ENCODE measurements around the gene NTN3. TPM values are rescaled to one million over a fixed set of nuclear protein-coding genes. Genes with fewer than 3 reads are reported as not detected.
A peak's percentile ranks its signal among the peaks of the same experiment; 100 is the strongest.

NTN3 gene
- total RNA-seq, result 1 to 10 TPM in 4 of 6 experiments, under 1 TPM in 2; 0.39 to 2.1 (median 1.2) TPM
- long read RNA-seq, result 0 reads

GRCh38 chr16:2471016-2471652 lies at the start of gene NTN3:
TSS of gene NTN3 (plus strand) at chr16:2471297. CDS start at chr16:2471702, 405 bp downstream.
- intact Hi-C loops (cut with DNase I), result no loop called here
- no peak for ATAC-seq
- H3K27me3 ChIP-seq, result no peaks in the 10 kb centered on the region
- peak within 1 kb of the TSS in 1 of 3 donors; percentile 43 for H3K27ac ChIP-seq
- no peaks in the 10 kb centered on the region for H3K36me3 ChIP-seq
- peaks cover 0 to 60% (median 14%) of the 10 kb centered on the region in 4 donors for H3K4me1 ChIP-seq
- no peaks in the 10 kb centered on the region for H3K9me3 ChIP-seq
- WGBS (ENCODE audit: insufficient coverage, low coverage, low lambda C conversion rate, missing lambda C conversion rate), result under 1% methylated on average over 20 of the region's 59 CpGs
- TF ChIP-seq CTCF (IDR thresholded peaks at IDR 0.05) (no peak), POLR2A (IDR thresholded peaks at IDR 0.05) (no peak)
- DNase-seq, result peak; percentile 38 to 65 (median 56)
- H3K4me3 ChIP-seq, result peak within 1 kb of the TSS; percentile 16 to 45 (median 39)

- Histone ChIP-seq H3K27me3 (no peaks in the 10 kb centered on the region), H3K4me1 (no peaks in the 10 kb centered on the region), H3K36me3 (no peaks in the 10 kb centered on the region), H3K9me3 (no peaks in the 10 kb centered on the region), H3K4me3 (no peak overlapping the region), H3K27ac (no peak overlapping the region)
- ATAC-seq (no peak), DNase-seq (no peak)
- WGBS (ENCODE audit: insufficient coverage, low coverage, low lambda C conversion rate, missing lambda C conversion rate), result 0% methylated on average over 1 of the region's 7 CpGs
- intact Hi-C loops (cut with DNase I), result no loop called here
- TF ChIP-seq POLR2A (IDR thresholded peaks at IDR 0.05), result no peak
- TF ChIP-seq CTCF (IDR thresholded peaks at IDR 0.05), result no peak
These were observed 48.8 kb upstream of the NTN3 start for GRCh38 chr16:2422123-2422867.

- no peaks in the 10 kb centered on the region for H3K27me3 ChIP-seq
- peaks cover 0 to 3% (median 0%) of the 10 kb centered on the region in 4 donors for H3K4me1 ChIP-seq
- no peaks in the 10 kb centered on the region for H3K36me3 ChIP-seq
- ATAC-seq (no peak), DNase-seq (no peak)
- no peak overlapping the region for H3K27ac ChIP-seq
- 91% methylated on average over 6 of the region's 25 CpGs for WGBS (ENCODE audit: insufficient coverage, low coverage, low lambda C conversion rate, missing lambda C conversion rate)
- intact Hi-C loops (cut with DNase I), result no loop called here
- TF ChIP-seq POLR2A (IDR thresholded peaks at IDR 0.05) (no peak), CTCF (IDR thresholded peaks at IDR 0.05) (no peak)
- no peak overlapping the region for H3K4me3 ChIP-seq
- H3K9me3 ChIP-seq, result no peaks in the 10 kb centered on the region
These were observed 46.8 kb upstream of the NTN3 start for GRCh38 chr16:2424061-2425007.

GRCh38 chr16:2425008-2425518 lies 46.0 kb upstream of the NTN3 start:
- no peak for ATAC-seq
- Histone ChIP-seq H3K36me3 (no peaks in the 10 kb centered on the region), H3K9me3 (no peaks in the 10 kb centered on the region), H3K27me3 (no peaks in the 10 kb centered on the region), H3K4me1 (peaks cover 0 to 8% (median 1%) of the 10 kb centered on the region in 4 donors), H3K27ac (no peak overlapping the region), H3K4me3 (no peak overlapping the region)
- WGBS (ENCODE audit: insufficient coverage, low coverage, low lambda C conversion rate, missing lambda C conversion rate), result 74% methylated on average over 6 of the region's 9 CpGs
- DNase-seq, result no peak
- TF ChIP-seq CTCF (IDR thresholded peaks at IDR 0.05) (no peak), POLR2A (IDR thresholded peaks at IDR 0.05) (no peak)
- intact Hi-C loops (cut with DNase I), result no loop called here
